Measurements from ENCODE around the gene SWT1. TPM values are rescaled to one million over a fixed set of nuclear protein-coding genes. Genes with fewer than 3 reads are reported as not detected.
A peak's percentile ranks its signal among the peaks of the same experiment; 100 is the strongest.
"Not testable (repeated sequence)": the region's sequence is repeated elsewhere in the genome, so short reads cannot be mapped to it uniquely, and the experiment has no call there.

The SWT1 gene
- total RNA-seq, 2 donors from 2014 or later, result 5.2 to 9.4 TPM

GRCh38 chr1:185321653-185322221 lies 164.8 kb downstream of the SWT1 start:
- H3K27ac Mint-ChIP-seq; H3K4me3 Mint-ChIP-seq; ATAC-seq (replicated peaks); H3K27me3 Mint-ChIP-seq: not testable (repeated sequence)
- Mint-ChIP-seq H3K9me3 (peaks cover 13% of the 10 kb centered on the region), H3K4me1 (peaks cover 24% of the 10 kb centered on the region), H3K36me3 (ENCODE audit: low read depth) (peaks cover 43% of the 10 kb centered on the region)

GRCh38 chr1:185322636-185323035 lies 165.7 kb downstream of the SWT1 start:
- no peak for ATAC-seq (replicated peaks)
- Mint-ChIP-seq H3K9me3 (peaks cover 13% of the 10 kb centered on the region), H3K27me3 (no peaks in the 10 kb centered on the region), H3K36me3 (ENCODE audit: low read depth) (peaks cover 34% of the 10 kb centered on the region), H3K27ac (no peak overlapping the region), H3K4me1 (peaks cover 22% of the 10 kb centered on the region), H3K4me3 (no peak overlapping the region)

- peaks cover 17% of the 10 kb centered on the region for H3K4me1 Mint-ChIP-seq
- H3K27me3 Mint-ChIP-seq, result no peaks in the 10 kb centered on the region
- no peak overlapping the region for H3K4me3 Mint-ChIP-seq
- no peak overlapping the region for H3K27ac Mint-ChIP-seq
- peaks cover 8% of the 10 kb centered on the region for H3K9me3 Mint-ChIP-seq
- H3K36me3 Mint-ChIP-seq (ENCODE audit: low read depth), result peaks cover 19% of the 10 kb centered on the region
- ATAC-seq (replicated peaks), result no peak
Measured at GRCh38 chr1:185324118-185324517, 167.2 kb downstream of the SWT1 start.

GRCh38 chr1:185325413-185325812 lies 168.4 kb downstream of the SWT1 start:
- no peak overlapping the region for H3K4me3 Mint-ChIP-seq
- H3K27me3 Mint-ChIP-seq, result no peaks in the 10 kb centered on the region
- no peak overlapping the region for H3K27ac Mint-ChIP-seq
- ATAC-seq (replicated peaks), result no peak
- peaks cover 10% of the 10 kb centered on the region for H3K36me3 Mint-ChIP-seq (ENCODE audit: low read depth)
- peaks cover 10% of the 10 kb centered on the region for H3K4me1 Mint-ChIP-seq
- H3K9me3 Mint-ChIP-seq, result peaks cover 8% of the 10 kb centered on the region

- no peaks in the 10 kb centered on the region for H3K27me3 Mint-ChIP-seq
- no peak overlapping the region for H3K27ac Mint-ChIP-seq
- H3K4me3 Mint-ChIP-seq, result no peak overlapping the region
- no peak for ATAC-seq (replicated peaks)
- peaks cover 4% of the 10 kb centered on the region for H3K4me1 Mint-ChIP-seq
- H3K36me3 Mint-ChIP-seq (ENCODE audit: low read depth), result no peaks in the 10 kb centered on the region
- H3K9me3 Mint-ChIP-seq, result no peaks in the 10 kb centered on the region
Measured at GRCh38 chr1:185328255-185328654, 171.3 kb downstream of the SWT1 start.

GRCh38 chr1:185334182-185334581 lies 177.2 kb downstream of the SWT1 start:
- no peak overlapping the region for H3K27ac Mint-ChIP-seq
- no peak for ATAC-seq (replicated peaks)
- H3K9me3 Mint-ChIP-seq, result no peaks in the 10 kb centered on the region
- peaks cover 12% of the 10 kb centered on the region for H3K4me1 Mint-ChIP-seq
- no peak overlapping the region for H3K4me3 Mint-ChIP-seq
- H3K27me3 Mint-ChIP-seq, result no peaks in the 10 kb centered on the region
- no peaks in the 10 kb centered on the region for H3K36me3 Mint-ChIP-seq (ENCODE audit: low read depth)

GRCh38 chr1:185337246-185337645 lies 180.3 kb downstream of the SWT1 start:
- H3K27ac Mint-ChIP-seq, result peak overlapping the region; percentile 61
- H3K4me3 Mint-ChIP-seq, result no peak overlapping the region
- no peak for ATAC-seq (replicated peaks)
- no peaks in the 10 kb centered on the region for H3K9me3 Mint-ChIP-seq
- peaks cover 22% of the 10 kb centered on the region for H3K4me1 Mint-ChIP-seq
- no peaks in the 10 kb centered on the region for H3K36me3 Mint-ChIP-seq (ENCODE audit: low read depth)
- no peaks in the 10 kb centered on the region for H3K27me3 Mint-ChIP-seq

- H3K36me3 Mint-ChIP-seq (ENCODE audit: low read depth), result no peaks in the 10 kb centered on the region
Measured at GRCh38 chr1:185338719-185339622, 182.0 kb downstream of the SWT1 start.

GRCh38 chr1:185341196-185341781 lies 184.3 kb downstream of the SWT1 start:
- H3K4me3 Mint-ChIP-seq, result no peak overlapping the region
- H3K36me3 Mint-ChIP-seq (ENCODE audit: low read depth), result no peaks in the 10 kb centered on the region
- H3K9me3 Mint-ChIP-seq, result no peaks in the 10 kb centered on the region
- H3K4me1 Mint-ChIP-seq, result peaks cover 22% of the 10 kb centered on the region
- no peaks in the 10 kb centered on the region for H3K27me3 Mint-ChIP-seq
- H3K27ac Mint-ChIP-seq, result no peak overlapping the region
- no peak for ATAC-seq (replicated peaks)

More at GRCh38 chr1:185338719-185339622, 182.0 kb downstream of the SWT1 start:
- Mint-ChIP-seq H3K4me1 (peaks cover 22% of the 10 kb centered on the region), H3K4me3 (peak overlapping the region; percentile 43), H3K27me3 (no peaks in the 10 kb centered on the region), H3K27ac (peak overlapping the region; percentile 7), H3K9me3 (no peaks in the 10 kb centered on the region)
- peak; percentile 90 for ATAC-seq (replicated peaks)

Other genes starting within 250 kb of the SWT1 start
- 10 to 100 TPM; 23.7 to 58.8 TPM for gene NIBAN1, start 182.7 kb upstream of the SWT1 start, total RNA-seq
- 10 to 100 TPM; 12.8 to 21.5 TPM for gene RNF2, start 111.6 kb upstream of the SWT1 start, total RNA-seq
- 10 to 100 TPM; 23.7 to 30.2 TPM for gene TRMT1L, start 214 bp upstream of the SWT1 start, total RNA-seq
- gene IVNS1ABP, start 160.1 kb downstream of the SWT1 start, total RNA-seq, result 100 to 1,000 TPM; 215 to 269 TPM

Measured in activated T-helper 17 cell treated with anti-CD3 and anti-CD28 coated beads, Interleukin-2, amount 50 U/mL, for 72 hours (primary cell).